PC-9 (cell line): Measurements from ENCODE around the gene RAP1B. TPM values are rescaled to one million over a fixed set of nuclear protein-coding genes. Genes with fewer than 3 reads are reported as not detected.

ENCODE experiments used
- BruUV-seq: library from RNA; stranded (reverse); fragments of 400-500 nt; replicated peaks from 2 replicates; lab custom pipeline; 2021; lab: Mats Ljungman, UMichigan
- CTCF ChIA-PET: fragments of 300-600 bp; sonication (Branson Sonifier 250); formaldehyde crosslinking; loops from one replicate; lab custom pipeline; 2022; ENCODE audit warnings: antibody characterized with exemption; lab: Charles Lee
- POLR2A ChIA-PET: fragments of 300-600 bp; sonication (Branson Sonifier 250); formaldehyde crosslinking; loops from one replicate; lab custom pipeline; 2022; ENCODE audit warnings: antibody characterized with exemption; ENCODE audit not compliant: unreplicated experiment; lab: Charles Lee
- DNase-seq, 2 experiments: peaks; one replicate each; pipeline versions ENCODE4 v3.0.0 to v3.0.0-alpha.2; 2015 to 2022; ENCODE audit warnings: mixed read lengths in 1 of 2
- H2AFZ ChIP-seq: fragments of 200-600 bp; sonication (generic); 2 replicates; pipeline ENCODE4 v1.8.1; 2017; ENCODE audit warnings: antibody characterized with exemption
- H3F3A ChIP-seq: fragments of 200-600 bp; sonication (generic); 2 replicates; pipeline ENCODE4 v1.8.1; 2017; ENCODE audit warnings: antibody characterized with exemption, mild to moderate bottlenecking, low read depth; ENCODE audit not compliant: insufficient read depth
- H3K27ac ChIP-seq: fragments of 200-600 bp; sonication (generic); 2 replicates; pipeline ENCODE4 v1.6.1; 2016; ENCODE audit warnings: mixed run types
- H3K27me3 ChIP-seq: fragments of 200-600 bp; sonication (generic); 2 replicates; pipeline ENCODE4 v1.6.1; 2016; ENCODE audit warnings: low read depth, mixed run types; ENCODE audit not compliant: insufficient read depth
- H3K36me3 ChIP-seq: fragments of 200-600 bp; sonication (generic); 2 replicates; pipeline ENCODE4 v1.6.1; 2016; ENCODE audit warnings: low read depth, mixed run types
- H3K4me1 ChIP-seq: fragments of 200-600 bp; sonication (generic); replicated peaks from 2 replicates; pipeline ENCODE4 v1.6.1; 2016; ENCODE audit warnings: mixed run types; ENCODE audit not compliant: insufficient read depth
- H3K4me2 ChIP-seq: fragments of 200-600 bp; sonication (generic); 2 replicates; pipeline ENCODE4 v1.6.1; 2017; ENCODE audit warnings: mixed run types
- H3K4me3 ChIP-seq: fragments of 200-600 bp; sonication (generic); 2 replicates; pipeline ENCODE4 v1.6.1; 2016; ENCODE audit warnings: mixed run types
- H3K79me2 ChIP-seq: fragments of 200-600 bp; sonication (generic); 2 replicates; pipeline ENCODE4 v1.6.1; 2017; ENCODE audit warnings: low read depth, mixed run types
- H3K9me2 ChIP-seq: fragments of 200-600 bp; sonication (generic); 2 replicates; pipeline ENCODE4 v1.8.1; 2017; ENCODE audit warnings: mild to moderate bottlenecking; ENCODE audit not compliant: insufficient read depth
- H3K9me3 ChIP-seq: fragments of 200-600 bp; sonication (generic); 2 replicates; pipeline ENCODE4 v1.8.1; 2016; ENCODE audit warnings: low read depth; ENCODE audit not compliant: insufficient read depth
- H4K20me1 ChIP-seq: fragments of 200-600 bp; sonication (generic); 2 replicates; pipeline ENCODE4 v1.8.1; 2017; ENCODE audit not compliant: insufficient read depth
- EZH2 ChIP-seq: fragments of 200-600 bp; sonication (generic); IDR thresholded peaks from 2 replicates; pipeline ENCODE4 v1.8.0; 2017; ENCODE audit warnings: antibody characterized with exemption, low read depth
- intact Hi-C: fragments of 100-400 bp; cut with micrococcal nuclease; formaldehyde crosslinking; loops from one replicate; pipeline ENCODE4 v1.10.0; 2022; ENCODE audit not compliant: unreplicated experiment
- total RNA-seq: library from RNA; stranded (reverse); gene quantifications from 2 replicates; pipeline ENCODE4 v1.2.3, GENCODE V29; 2021
- TF ChIP-seq, protein P1 (sequence below): fragments of 200-600 bp; sonication (generic); conservative IDR thresholded peaks from 2 replicates; pipeline ENCODE4 v1.6.1; 2017; ENCODE audit warnings: mixed run types, antibody characterized with exemption, mild to moderate bottlenecking, moderate library complexity

Gene RAP1B
- total RNA-seq, 1 experiment from 2014 or later: 89.7 TPM

DNA sequence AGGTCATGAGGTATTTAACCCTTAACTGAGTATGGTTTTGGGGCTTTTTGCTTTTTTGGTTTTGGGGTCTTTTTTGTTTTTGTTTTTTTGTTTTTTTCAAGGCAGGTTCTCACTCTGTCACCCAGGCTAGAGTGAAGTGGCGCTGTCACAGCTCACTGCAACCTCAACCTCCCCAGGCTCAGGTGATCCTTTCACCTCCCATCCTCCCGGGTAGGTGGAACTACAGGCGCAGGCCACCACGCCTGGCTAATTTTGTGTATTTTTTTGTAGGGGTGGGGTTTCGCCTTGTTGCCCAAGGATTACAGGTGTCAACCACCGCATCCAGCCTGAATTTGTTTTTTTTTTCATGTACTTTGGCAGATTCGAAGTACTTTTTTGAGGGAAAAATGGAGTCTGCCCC is 19.9 kb downstream of the RAP1B start:
- Histone ChIP-seq H3K4me2 (no peak overlapping the region), H3K4me3 (no peak overlapping the region), H3K9me3 (no peaks in the 10 kb centered on the region), H3K79me2 (peaks cover 90% of the 10 kb centered on the region), H2AFZ (no peak overlapping the region), H4K20me1 (peaks cover 53% of the 10 kb centered on the region), H3K27me3 (no peaks in the 10 kb centered on the region), H3K9me2 (no peaks in the 10 kb centered on the region), H3K36me3 (0 out of 2 replicates have a peak, but pooled peaks cover 19% of the 10 kb centered on the region), H3K4me1 (peaks cover 9% of the 10 kb centered on the region), H3K27ac (no peak overlapping the region), H3F3A (peaks cover 1% of the 10 kb centered on the region; the same call in 1 of the 2 replicates)
- POLR2A ChIA-PET: no interaction called here
- intact Hi-C loops: no loop called here
- TF ChIP-seq EZH2: no peak
- TF ChIP-seq, protein P1, sequence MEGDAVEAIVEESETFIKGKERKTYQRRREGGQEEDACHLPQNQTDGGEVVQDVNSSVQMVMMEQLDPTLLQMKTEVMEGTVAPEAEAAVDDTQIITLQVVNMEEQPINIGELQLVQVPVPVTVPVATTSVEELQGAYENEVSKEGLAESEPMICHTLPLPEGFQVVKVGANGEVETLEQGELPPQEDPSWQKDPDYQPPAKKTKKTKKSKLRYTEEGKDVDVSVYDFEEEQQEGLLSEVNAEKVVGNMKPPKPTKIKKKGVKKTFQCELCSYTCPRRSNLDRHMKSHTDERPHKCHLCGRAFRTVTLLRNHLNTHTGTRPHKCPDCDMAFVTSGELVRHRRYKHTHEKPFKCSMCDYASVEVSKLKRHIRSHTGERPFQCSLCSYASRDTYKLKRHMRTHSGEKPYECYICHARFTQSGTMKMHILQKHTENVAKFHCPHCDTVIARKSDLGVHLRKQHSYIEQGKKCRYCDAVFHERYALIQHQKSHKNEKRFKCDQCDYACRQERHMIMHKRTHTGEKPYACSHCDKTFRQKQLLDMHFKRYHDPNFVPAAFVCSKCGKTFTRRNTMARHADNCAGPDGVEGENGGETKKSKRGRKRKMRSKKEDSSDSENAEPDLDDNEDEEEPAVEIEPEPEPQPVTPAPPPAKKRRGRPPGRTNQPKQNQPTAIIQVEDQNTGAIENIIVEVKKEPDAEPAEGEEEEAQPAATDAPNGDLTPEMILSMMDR: no peak
- no peak for DNase-seq
- CTCF ChIA-PET: no interaction called here
- no TSS peak for BruUV-seq

DNA sequence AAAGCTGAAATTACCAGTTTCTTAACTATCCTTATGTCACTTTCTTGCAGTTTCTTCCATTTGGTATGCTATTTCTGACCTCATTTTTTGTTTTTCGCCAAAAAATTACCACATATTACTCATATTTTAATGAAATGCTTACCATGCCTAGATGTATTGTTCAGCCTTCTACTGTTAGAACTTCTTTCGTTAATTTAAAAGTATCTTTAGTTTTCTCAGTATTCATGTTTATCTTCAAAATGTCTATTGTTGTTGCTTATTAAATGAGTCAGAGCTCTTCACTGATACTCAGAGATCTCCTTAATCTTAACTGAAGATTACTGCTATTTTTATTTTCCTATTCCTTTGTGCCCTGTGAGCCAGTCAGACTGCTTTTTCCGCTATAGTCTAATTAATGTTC is 20.5 kb downstream of the RAP1B start:
- BruUV-seq: no TSS peak
- TF ChIP-seq EZH2: no peak
- TF ChIP-seq, protein P1: no peak
- Histone ChIP-seq H3K4me1 (peaks cover 15% of the 10 kb centered on the region), H3F3A (peaks cover 8% of the 10 kb centered on the region; the same call in 1 of the 2 replicates), H3K27me3 (no peaks in the 10 kb centered on the region), H3K36me3 (0 out of 2 replicates have a peak, but pooled peaks cover 19% of the 10 kb centered on the region), H3K9me3 (no peaks in the 10 kb centered on the region), H4K20me1 (peaks cover 58% of the 10 kb centered on the region), H3K4me2 (no peak overlapping the region), H3K27ac (no peak overlapping the region), H3K79me2 (peaks cover 88% of the 10 kb centered on the region), H3K4me3 (no peak overlapping the region), H3K9me2 (no peaks in the 10 kb centered on the region), H2AFZ (no peak overlapping the region)
- intact Hi-C loops: no loop called here
- CTCF ChIA-PET: no interaction called here
- DNase-seq: no peak
- POLR2A ChIA-PET: no interaction called here

DNA sequence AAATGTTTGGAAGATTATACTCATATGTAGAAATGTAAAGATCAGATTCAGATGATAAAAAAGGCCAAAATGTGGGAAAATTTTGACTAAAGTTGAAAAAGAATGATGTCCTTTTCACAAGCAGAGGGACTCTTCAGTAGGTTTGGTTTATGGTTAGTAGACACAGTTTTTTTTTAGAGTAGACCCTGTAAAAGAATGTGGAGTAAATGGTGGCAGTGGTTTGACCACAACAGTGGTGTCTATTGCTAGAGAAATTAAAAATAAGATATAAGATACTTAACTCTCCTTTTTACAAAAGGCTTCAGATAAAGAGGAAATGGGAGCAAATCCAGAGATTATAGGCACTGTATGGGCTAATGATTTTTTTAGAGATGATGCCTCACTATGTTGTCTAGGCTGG is 21.8 kb downstream of the RAP1B start:
- H3K27ac ChIP-seq: no peak overlapping the region
- CTCF ChIA-PET: no interaction called here

More for the DNA sequence above, 21.8 kb downstream of the RAP1B start:
- intact Hi-C loops: no loop called here
- Histone ChIP-seq H3K9me2 (no peaks in the 10 kb centered on the region), H3K27me3 (no peaks in the 10 kb centered on the region), H3K79me2 (peaks cover 87% of the 10 kb centered on the region), H3K36me3 (0 out of 2 replicates have a peak, but pooled peaks cover 15% of the 10 kb centered on the region), H3K4me3 (no peak overlapping the region), H2AFZ (no peak overlapping the region), H3K4me1 (peaks cover 20% of the 10 kb centered on the region), H4K20me1 (peaks cover 70% of the 10 kb centered on the region), H3K9me3 (no peaks in the 10 kb centered on the region), H3F3A (peaks cover 8% of the 10 kb centered on the region; the same call in 1 of the 2 replicates), H3K4me2 (no peak overlapping the region)
- no TSS peak for BruUV-seq
- POLR2A ChIA-PET: interaction anchor here (0.8 kb wide), 1 partner anchor 122 kb away, joined by 6 read pairs; no protein-coding TSS in a partner anchor
- no peak for DNase-seq
- no peak for TF ChIP-seq EZH2
- TF ChIP-seq, protein P1: no peak
